Right ventricle myocardium superior (tissue), 1 donor: Measurements from ENCODE around the gene ME2. TPM values are rescaled to one million over a fixed set of nuclear protein-coding genes. Genes with fewer than 3 reads are reported as not detected.
"Not testable (repeated sequence)": the region's sequence is repeated elsewhere in the genome, so short reads cannot be mapped to it uniquely, and the experiment has no call there.

Experiments
- ATAC-seq: fragments of 200-7000 bp; cut with Tn5 transposase; one replicate; pipeline ENCODE4 v1.9.1; 2020; ENCODE audit warnings: mild to moderate bottlenecking; ENCODE audit not compliant: poor library complexity
- DNase-seq: peaks from one replicate; pipeline ENCODE4 v3.0.0-alpha.2; 2020
- intact Hi-C: fragments of 100-400 bp; cut with DNase I; formaldehyde crosslinking; loops from one replicate; pipeline ENCODE4 v1.11.2; 2022
- total RNA-seq: library from RNA; stranded (reverse); fragmentation: NEBNext Ultra II Directional; extraction: Animal tissue kit (Norgen Biotek cat#: 25700); gene quantifications from one replicate; pipeline ENCODE4 v1.2.1, GENCODE V29; 2021
- donor health status: DM: no; HTN: yes; CAD: no; lungs with severe emphysema.

Gene ME2
- total RNA-seq, 1 donor from 2014 or later: 92.6 TPM

DNA sequence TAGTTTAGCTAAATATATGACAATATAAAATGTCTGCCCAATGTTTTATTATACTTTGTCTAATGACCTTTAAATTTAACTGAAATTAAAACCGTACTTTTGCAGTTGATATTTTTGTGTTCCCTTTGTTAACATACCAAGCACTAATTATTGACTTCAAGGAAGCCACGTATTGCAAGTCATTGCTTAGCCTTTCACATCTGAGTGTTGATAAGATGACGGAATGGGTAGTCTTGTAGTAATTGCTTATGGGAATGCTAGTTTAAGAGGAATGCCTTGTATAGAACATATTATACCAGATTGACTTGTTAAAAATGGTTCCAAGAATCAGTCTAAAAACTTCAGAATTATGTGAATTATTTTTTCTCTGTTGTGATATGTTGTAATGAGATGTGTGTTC lies 74.9 kb downstream of the ME2 start:
- intact Hi-C loops: no loop called here
- ATAC-seq (no peak), DNase-seq (no peak)

GRCh38 chr18:50955253-50955652 lies 76.3 kb downstream of the ME2 start:
- intact Hi-C loops: no loop called here
- ATAC-seq (no peak), DNase-seq (no peak)

GRCh38 chr18:50956116-50956515 lies 77.2 kb downstream of the ME2 start:
- ATAC-seq: no peak
- DNase-seq: no peak
- intact Hi-C loops: no loop called here

- DNase-seq: no peak
- no peak for ATAC-seq
- intact Hi-C loops: no loop called here
Observed at GRCh38 chr18:50961974-50962373, 83.1 kb downstream of the ME2 start.

DNA sequence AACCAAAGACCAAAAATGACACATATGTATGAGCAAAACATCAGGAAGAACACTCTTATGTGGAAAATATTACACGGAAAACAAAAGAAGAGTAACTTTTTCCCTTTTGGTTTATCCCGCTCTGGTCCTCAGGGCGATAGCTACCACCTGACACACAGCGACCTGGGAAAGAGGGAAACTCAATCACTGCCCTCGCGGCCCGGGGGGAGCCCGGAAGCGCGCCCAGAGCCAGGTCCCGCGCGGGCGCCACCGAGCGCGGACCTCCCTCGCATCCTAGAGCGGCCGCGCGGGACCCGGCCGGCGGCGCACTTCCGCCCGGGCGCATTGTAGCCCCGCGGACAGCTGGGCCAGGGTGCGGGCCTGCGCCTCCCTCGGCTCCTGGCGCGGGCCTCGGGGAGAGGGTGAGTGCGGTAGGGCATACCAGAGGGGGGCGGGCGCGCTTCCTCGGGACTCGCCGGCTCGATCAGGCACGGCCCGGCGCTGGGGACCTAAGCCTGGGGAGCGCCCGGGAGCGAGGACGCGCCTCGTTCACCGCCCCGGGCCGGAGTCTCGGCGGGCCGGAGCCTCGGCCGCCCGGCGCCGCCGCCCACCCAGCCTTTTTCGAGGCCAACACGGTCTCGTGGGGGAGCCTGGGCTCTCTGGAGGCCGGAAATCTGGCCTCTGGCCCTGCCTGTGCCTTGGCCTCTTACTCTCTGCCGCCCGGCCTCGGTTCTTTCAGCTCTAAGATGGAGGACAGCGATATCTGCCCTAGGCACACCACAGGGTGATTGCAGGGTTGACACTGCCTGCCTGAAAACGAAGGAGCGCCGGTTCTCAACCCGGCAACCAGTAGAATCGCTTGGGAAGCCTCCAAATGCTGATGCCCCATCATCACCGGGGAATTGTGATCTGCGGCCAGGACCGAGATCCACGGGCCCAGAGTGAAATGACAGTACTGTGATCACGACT lies 89.1 kb downstream of the ME2 start, which contains the start of gene ELAC1:
Gene ELAC1, plus strand, starts transcription at position 327 of the 948 bp plus-strand sequence. CDS start 6,365 bp downstream, outside the sequence.
- DNase-seq (peak; percentile 87), ATAC-seq (peak; percentile 98)
- intact Hi-C loops: no loop called here

- DNase-seq: no peak
- intact Hi-C loops: no loop called here
- no peak for ATAC-seq
Observed at GRCh38 chr18:50969448-50969847, 90.5 kb downstream of the ME2 start.

GRCh38 chr18:50970006-50970405 lies 91.1 kb downstream of the ME2 start:
- ATAC-seq (peak; percentile 39), DNase-seq (peak; percentile 64)
- intact Hi-C loops: no loop called here

GRCh38 chr18:50972404-50972803 lies 93.5 kb downstream of the ME2 start:
- ATAC-seq, DNase-seq, intact Hi-C loops: not testable (repeated sequence)

- ATAC-seq: peak; percentile 50
- intact Hi-C loops: no loop called here
- no peak for DNase-seq
Observed at GRCh38 chr18:50973367-50974126, 94.6 kb downstream of the ME2 start.

DNA sequence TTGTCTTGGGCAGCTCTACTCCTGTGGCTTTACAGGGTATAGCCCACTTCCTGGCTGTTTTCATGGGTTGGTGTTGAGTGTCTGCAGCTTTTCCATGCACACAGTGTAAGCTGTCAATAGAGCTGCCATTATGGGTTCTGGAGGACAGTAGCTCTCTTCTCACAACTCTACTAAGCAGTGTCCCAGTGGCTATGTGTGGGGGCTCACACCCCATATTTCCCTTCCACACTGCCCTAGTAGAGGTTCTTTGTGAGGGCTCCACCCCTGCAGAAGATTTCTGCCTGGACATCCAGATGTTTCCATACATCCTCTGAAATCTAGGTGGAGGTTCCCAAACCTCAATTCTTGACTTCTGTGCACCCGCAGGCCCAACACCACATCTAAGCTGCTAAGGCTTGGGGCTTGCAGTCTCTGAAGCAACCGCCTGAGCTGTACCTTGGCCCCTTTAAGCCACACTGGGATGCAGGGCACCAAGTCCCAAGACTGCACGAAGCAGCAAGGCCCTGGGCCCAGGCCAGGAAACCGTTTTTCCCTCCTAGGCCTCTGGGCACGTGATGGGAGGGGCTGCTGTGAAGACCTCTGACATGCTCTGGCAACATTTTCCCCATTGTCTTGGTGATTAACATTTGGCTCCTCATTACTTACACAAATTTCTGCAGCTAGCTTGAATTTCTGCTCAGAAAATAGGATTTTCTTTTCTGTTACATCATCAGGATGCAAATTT lies 98.3 kb downstream of the ME2 start:
- ATAC-seq: no peak
- intact Hi-C loops: no loop called here

DNA sequence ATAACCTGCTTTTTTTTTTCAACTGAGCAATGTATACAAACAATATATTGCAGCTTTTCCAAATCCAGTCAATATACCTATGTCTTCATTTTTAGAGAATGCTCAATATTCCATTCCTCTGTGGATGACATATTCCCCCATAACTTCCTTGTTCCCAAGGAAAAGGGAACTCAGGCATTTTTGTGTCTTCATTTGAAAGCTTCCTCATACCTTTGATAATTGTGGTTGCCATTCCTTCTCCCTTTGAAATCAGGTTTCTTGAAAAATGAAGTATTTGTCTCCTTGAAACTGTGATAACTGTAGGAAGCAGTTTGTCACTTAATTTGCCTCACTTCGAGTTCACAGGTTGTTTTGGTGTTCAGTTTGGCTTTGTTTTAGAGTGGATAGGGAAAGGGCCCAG lies 102.5 kb downstream of the ME2 start:
- intact Hi-C loops: no loop called here
- DNase-seq: no peak
- no peak for ATAC-seq

More for the DNA sequence above, 98.3 kb downstream of the ME2 start:
- no peak for DNase-seq

DNA sequence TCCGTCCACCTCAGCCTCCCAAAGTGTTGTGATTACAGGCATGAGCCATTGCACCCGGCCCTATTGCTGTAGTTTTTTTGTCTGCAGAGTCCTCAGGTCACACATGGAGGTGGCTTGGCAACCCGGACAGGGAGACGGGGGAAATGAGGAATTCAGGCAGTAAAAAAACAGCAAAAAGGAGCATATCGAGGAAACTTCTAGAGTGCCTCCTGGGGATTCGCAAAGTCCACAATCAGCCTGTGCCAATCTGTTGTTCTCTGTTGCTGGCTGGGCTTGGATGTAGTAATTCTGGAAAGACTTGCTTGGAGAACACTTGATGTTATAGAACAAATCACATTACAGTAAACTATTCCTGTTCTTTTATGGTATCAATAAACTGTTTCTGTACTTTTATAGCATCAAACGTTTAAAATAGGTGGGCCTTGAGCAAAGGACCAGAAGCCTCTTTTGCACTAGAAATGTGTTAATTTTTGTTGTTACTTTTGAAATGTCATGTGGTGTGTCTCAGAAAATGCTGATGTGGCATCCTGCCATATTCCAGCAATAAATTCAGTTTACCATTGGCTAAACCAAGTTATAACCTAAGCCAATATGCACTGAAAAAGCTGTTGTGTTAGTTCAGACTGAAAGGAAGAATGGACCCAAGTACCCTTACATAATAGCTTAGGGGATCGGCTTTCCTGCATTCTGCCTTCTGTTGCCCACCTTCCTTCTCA lies 103.3 kb downstream of the ME2 start:
- ATAC-seq: no peak
- intact Hi-C loops: no loop called here

GRCh38 chr18:50982802-50983179 lies 103.9 kb downstream of the ME2 start:
- intact Hi-C loops: no loop called here
- DNase-seq (no peak), ATAC-seq (no peak)

More for the DNA sequence above, 103.3 kb downstream of the ME2 start:
- no peak for DNase-seq

GRCh38 chr18:50986360-50987087 lies 107.6 kb downstream of the ME2 start:
- intact Hi-C loops: no loop called here
- ATAC-seq (no peak), DNase-seq (no peak)

DNA sequence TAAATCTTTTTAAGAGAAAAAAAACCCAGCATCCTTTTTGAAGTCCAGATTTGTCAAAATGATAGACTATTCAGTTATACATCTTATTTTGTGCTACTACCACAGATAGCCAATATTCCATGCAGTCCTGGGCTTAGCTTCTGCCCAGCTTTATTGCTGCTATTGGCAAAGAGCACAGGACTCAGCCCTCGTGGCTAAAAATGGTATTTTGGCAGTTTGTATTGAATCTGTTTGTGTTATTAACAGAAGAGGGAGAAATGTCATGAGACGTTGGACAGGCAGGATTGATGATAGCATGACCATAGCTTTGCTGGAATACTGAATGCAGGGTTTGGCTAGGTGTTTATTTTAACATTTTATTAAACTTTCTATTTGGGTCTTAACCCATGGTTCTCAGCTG lies 108.3 kb downstream of the ME2 start:
- DNase-seq (no peak), ATAC-seq (no peak)
- intact Hi-C loops: no loop called here

- ATAC-seq: no peak
- no peak for DNase-seq
- intact Hi-C loops: no loop called here
Observed at GRCh38 chr18:50989711-50990110, 110.8 kb downstream of the ME2 start.

DNA sequence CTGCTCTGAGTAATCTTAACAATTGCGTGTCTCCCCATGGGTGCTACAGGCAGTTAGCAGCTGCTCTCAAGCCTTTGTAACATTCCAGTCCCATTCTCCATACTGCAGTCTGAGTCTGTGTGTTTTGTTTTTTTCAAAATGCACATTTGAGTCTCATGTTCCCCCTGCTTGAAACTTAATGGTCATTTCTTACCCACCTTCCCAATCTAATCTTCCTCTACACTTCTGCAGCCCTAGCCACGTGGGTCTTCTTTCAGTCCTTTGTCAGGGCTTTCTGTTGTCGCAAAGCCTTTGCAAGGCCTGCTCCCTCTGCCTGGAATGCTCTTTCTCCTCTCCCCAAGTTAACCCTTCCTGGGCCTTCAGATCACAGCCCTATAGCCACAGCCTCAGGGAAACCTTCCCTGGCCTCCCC lies 113.4 kb downstream of the ME2 start:
- no peak for ATAC-seq
- intact Hi-C loops: no loop called here

GRCh38 chr18:50994031-50994430 lies 115.1 kb downstream of the ME2 start:
- DNase-seq: no peak
- no peak for ATAC-seq
- intact Hi-C loops: no loop called here

More for the DNA sequence above, 113.4 kb downstream of the ME2 start:
- DNase-seq: no peak
